ENCODE data around the gene C1orf198. TPM values are rescaled to one million over a fixed set of nuclear protein-coding genes. Genes with fewer than 3 reads are reported as not detected.

C1orf198 gene
- polyA plus RNA-seq, 3 donors = 1.3 to 2.7 (median 1.6) TPM

DNA sequence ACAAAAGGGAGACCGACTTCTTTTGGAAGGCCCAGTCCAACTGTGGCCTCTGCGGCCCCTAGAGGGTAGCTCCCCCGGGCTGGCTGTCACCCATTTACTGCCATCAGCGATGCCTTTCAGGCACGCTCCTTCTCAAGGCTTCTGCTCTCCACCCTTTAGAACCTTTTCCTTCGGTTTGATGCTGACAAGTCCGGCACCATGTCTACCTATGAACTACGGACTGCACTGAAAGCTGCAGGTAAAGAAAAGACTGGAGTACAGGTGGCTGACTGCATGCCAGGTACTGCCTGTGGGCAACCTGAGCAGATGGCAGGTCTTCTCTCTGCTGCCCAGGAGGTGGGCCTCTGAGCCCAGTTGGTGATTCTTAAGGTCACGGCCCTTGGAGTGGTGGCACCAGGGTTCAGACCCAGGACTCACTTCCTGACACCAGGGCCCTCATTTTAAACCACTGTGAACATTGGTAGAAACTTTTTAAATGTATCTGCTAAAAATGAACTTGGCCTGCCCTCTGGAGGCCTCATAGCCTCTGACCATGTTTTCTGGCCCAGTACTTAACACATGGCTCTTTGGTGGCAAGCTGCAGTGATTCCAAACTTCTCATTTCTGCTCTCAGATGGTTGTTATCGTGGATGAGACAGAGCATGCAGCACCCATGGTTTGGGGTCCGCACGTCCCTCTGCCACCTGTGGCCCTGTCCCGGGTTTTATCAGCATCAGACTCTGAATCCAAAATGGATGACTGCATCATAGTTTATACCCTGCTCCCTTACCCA, 75.4 kb downstream of the C1orf198 start:
- 95% methylated on average over 9 of the region's 13 CpGs for whole genome bisulfite sequencing (ENCODE audit: insufficient coverage)

DNA sequence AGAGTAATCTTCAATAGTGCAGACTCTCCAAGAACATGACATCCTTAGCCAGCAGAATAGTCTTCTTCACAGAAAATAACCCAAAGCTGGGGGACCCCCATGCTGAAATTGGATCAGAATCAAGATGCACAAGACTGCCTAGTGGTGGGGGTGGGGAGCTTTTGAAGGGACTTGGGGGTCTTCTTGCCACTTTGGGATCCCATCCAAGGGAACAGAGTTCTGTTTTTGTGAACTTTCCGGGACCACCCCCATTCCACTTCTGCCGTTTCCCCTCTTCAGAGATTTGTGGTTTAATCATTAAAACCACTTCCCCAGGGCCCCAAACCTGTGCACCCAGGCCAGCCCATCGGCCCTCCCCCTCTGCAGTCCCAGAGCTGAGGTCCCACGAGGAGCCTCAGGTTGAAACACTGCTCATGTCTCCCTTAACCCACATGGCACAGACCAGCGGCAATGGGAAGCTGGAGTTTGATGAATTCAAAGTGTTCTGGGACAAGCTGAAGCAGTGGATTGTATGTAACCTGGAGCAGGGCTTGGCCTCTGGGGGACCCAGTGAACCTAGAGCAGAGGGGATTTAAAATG, 76.2 kb downstream of the C1orf198 start:
- Histone ChIP-seq H3K4me3 (replicated peaks in 1 of 3; ENCODE audit: low read depth in 2 of 3, low read length in 3 of 3) (no peak overlapping the region), H3K27ac (ENCODE audit: low read depth in 1 of 2, low read length in 2 of 2) (no peak overlapping the region), H3K79me2 (ENCODE audit: insufficient read depth, low read length) (no peaks in the 10 kb centered on the region), H3K36me3 (replicated peaks in 1 of 2; ENCODE audit: control insufficient read depth in 1 of 2, insufficient read depth in 2 of 2, low read length in 2 of 2) (no peaks in the 10 kb centered on the region), H4K20me1 (ENCODE audit: insufficient read depth, low read length) (no peaks in the 10 kb centered on the region), H3K4me1 (ENCODE audit: control insufficient read depth in 1 of 2, insufficient read depth in 2 of 2, low read length in 2 of 2) (no peaks in the 10 kb centered on the region), H3K9me3 (replicated peaks in 1 of 2; ENCODE audit: control insufficient read depth in 1 of 2, insufficient read depth in 1 of 2, low read length in 2 of 2) (no peaks in the 10 kb centered on the region), H3K4me2 (replicated peaks; ENCODE audit: extremely low read depth, low read length, poor library complexity, severe bottlenecking) (no peak overlapping the region), H2AFZ (ENCODE audit: insufficient read depth, low read depth, low read length, poor library complexity, severe bottlenecking) (no peak overlapping the region), H3K9ac (ENCODE audit: insufficient read depth, low read length, poor library complexity, severe bottlenecking) (no peak overlapping the region), H3K27me3 (ENCODE audit: control insufficient read depth in 2 of 2, insufficient read depth in 2 of 2, low read length in 2 of 2) (no peaks in the 10 kb centered on the region)
- 18% methylated on average over 2 of the region's 5 CpGs for WGBS (ENCODE audit: insufficient coverage)
- H3K27ac Mint-ChIP-seq = no peak overlapping the region
- TF ChIP-seq, protein P1, sequence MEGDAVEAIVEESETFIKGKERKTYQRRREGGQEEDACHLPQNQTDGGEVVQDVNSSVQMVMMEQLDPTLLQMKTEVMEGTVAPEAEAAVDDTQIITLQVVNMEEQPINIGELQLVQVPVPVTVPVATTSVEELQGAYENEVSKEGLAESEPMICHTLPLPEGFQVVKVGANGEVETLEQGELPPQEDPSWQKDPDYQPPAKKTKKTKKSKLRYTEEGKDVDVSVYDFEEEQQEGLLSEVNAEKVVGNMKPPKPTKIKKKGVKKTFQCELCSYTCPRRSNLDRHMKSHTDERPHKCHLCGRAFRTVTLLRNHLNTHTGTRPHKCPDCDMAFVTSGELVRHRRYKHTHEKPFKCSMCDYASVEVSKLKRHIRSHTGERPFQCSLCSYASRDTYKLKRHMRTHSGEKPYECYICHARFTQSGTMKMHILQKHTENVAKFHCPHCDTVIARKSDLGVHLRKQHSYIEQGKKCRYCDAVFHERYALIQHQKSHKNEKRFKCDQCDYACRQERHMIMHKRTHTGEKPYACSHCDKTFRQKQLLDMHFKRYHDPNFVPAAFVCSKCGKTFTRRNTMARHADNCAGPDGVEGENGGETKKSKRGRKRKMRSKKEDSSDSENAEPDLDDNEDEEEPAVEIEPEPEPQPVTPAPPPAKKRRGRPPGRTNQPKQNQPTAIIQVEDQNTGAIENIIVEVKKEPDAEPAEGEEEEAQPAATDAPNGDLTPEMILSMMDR (IDR thresholded peaks at IDR 0.05) = no peak
- no peak for DNase-seq
- intact Hi-C loops (cut with micrococcal nuclease) = no loop called here
- H3K4me3 Mint-ChIP-seq = no peak overlapping the region
- H3K9me3 Mint-ChIP-seq = no peaks in the 10 kb centered on the region
- no peaks in the 10 kb centered on the region for H3K4me1 Mint-ChIP-seq
- peaks cover 5 to 17% (median 16%) of the 10 kb centered on the region in 3 donors for H3K27me3 Mint-ChIP-seq (ENCODE audit: low read depth in 3 of 3)
- H3K36me3 Mint-ChIP-seq = no peaks in the 10 kb centered on the region

More for the DNA sequence above, 75.4 kb downstream of the C1orf198 start:
- Mint-ChIP-seq H3K27ac (no peak overlapping the region), H3K4me3 (no peak overlapping the region), H3K4me1 (no peaks in the 10 kb centered on the region), H3K27me3 (ENCODE audit: low read depth in 3 of 3) (peaks cover 7 to 17% (median 16%) of the 10 kb centered on the region in 3 donors), H3K9me3 (no peaks in the 10 kb centered on the region), H3K36me3 (no peaks in the 10 kb centered on the region)
- intact Hi-C loops (cut with micrococcal nuclease) = no loop called here
- no peaks in the 10 kb centered on the region for H3K79me2 ChIP-seq (ENCODE audit: insufficient read depth, low read length)
- H3K4me3 ChIP-seq (replicated peaks in 1 of 3; ENCODE audit: low read depth in 2 of 3, low read length in 3 of 3) = no peak overlapping the region
- H3K27me3 ChIP-seq (ENCODE audit: control insufficient read depth in 2 of 2, insufficient read depth in 2 of 2, low read length in 2 of 2) = no peaks in the 10 kb centered on the region
- no peak overlapping the region for H3K4me2 ChIP-seq (replicated peaks; ENCODE audit: extremely low read depth, low read length, poor library complexity, severe bottlenecking)
- TF ChIP-seq, protein P1 (IDR thresholded peaks at IDR 0.05) = no peak
- no peak for DNase-seq
- H3K27ac ChIP-seq (ENCODE audit: low read depth in 1 of 2, low read length in 2 of 2) = no peak overlapping the region
- H3K9me3 ChIP-seq (replicated peaks in 1 of 2; ENCODE audit: control insufficient read depth in 1 of 2, insufficient read depth in 1 of 2, low read length in 2 of 2) = no peaks in the 10 kb centered on the region
- no peaks in the 10 kb centered on the region for H3K4me1 ChIP-seq (ENCODE audit: control insufficient read depth in 1 of 2, insufficient read depth in 2 of 2, low read length in 2 of 2)
- no peak overlapping the region for H3K9ac ChIP-seq (ENCODE audit: insufficient read depth, low read length, poor library complexity, severe bottlenecking)
- no peaks in the 10 kb centered on the region for H4K20me1 ChIP-seq (ENCODE audit: insufficient read depth, low read length)
- no peak overlapping the region for H2AFZ ChIP-seq (ENCODE audit: insufficient read depth, low read depth, low read length, poor library complexity, severe bottlenecking)
- H3K36me3 ChIP-seq (replicated peaks in 1 of 2; ENCODE audit: control insufficient read depth in 1 of 2, insufficient read depth in 2 of 2, low read length in 2 of 2) = no peaks in the 10 kb centered on the region

Measured in CD14-positive monocyte (primary cell).